ENCODE measurements around the gene B4GALT7.

The B4GALT7 gene

DNA sequence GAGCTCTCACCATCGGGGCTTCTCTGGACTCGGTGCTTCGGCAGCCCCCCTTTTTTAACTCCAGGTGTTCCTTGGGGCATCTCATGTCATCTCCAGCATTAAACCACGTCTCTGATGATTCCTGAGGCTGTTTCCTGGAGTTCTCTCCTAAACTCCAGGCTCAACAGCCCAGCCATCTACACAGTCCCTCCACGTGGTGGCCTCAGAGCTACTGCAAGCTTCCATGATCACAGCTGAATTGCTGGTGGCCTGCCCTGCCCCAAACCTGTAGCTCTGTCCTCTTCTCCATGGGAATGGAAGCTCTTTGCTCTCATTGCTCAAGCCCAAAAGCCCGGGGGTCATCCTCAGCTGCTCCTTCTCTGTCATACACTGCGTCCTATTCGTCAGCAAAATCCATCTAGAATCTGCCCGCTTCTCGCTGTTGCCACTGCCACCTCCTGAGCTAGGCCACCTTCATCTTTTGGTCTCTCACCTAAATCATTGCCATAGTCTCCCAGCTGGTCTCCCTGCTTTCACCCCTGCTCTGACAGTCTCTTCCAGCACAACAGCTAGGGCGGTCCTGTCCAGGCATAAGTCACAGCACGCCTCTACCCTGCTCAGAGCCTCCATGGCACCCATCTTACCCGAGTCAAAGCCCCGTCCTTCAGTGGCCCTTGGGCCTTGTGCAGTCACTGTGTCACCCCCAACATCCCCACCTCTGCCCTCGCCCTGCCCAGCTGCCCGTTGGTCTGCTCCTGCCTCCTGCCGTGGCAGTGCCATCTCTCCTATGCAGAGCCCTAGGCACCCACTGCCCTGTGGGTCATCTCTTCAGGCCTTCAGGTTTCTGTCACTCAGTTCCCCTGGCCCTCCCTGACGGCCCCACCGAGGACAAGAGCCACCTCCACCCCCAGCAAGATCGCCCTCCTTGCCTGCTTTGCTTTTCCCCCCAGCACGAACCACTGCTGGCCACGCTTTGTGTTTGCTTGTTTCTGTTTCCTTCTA is 6.4 kb downstream of the B4GALT7 start:
- Histone ChIP-seq H3K9me3 (ENCODE audit: control insufficient read depth, low read length) (no peaks in the 10 kb centered on the region), H3K9ac (ENCODE audit: low read length) (no peak overlapping the region), H3K4me3 (ENCODE audit: low read length) (no peak overlapping the region), H3K4me1 (ENCODE audit: control insufficient read depth, insufficient read depth, low read length) (peaks cover 28% of the 10 kb centered on the region), H3K27me3 (ENCODE audit: control insufficient read depth, insufficient read depth, low read length) (no peaks in the 10 kb centered on the region), H3K36me3 (ENCODE audit: control insufficient read depth, insufficient read depth, low read length) (no peaks in the 10 kb centered on the region)

DNA sequence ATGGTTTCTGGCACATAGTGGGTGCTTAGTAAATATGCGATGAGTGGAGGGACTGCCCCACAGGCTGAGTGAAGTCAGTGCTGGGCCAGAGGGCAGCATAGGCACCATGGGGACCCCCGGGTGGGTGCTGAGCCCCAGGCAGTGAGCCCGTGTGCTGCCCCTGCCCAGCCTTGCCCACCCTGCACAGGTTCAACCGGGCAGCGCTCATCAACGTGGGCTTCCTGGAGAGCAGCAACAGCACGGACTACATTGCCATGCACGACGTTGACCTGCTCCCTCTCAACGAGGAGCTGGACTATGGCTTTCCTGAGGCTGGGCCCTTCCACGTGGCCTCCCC is 7.2 kb downstream of the B4GALT7 start:
- peaks cover 23% of the 10 kb centered on the region for H3K4me1 ChIP-seq (ENCODE audit: control insufficient read depth, insufficient read depth, low read length)
- no peaks in the 10 kb centered on the region for H3K9me3 ChIP-seq (ENCODE audit: control insufficient read depth, low read length)
- no peak overlapping the region for H3K4me3 ChIP-seq (ENCODE audit: low read length)
- no peaks in the 10 kb centered on the region for H3K27me3 ChIP-seq (ENCODE audit: control insufficient read depth, insufficient read depth, low read length)
- H3K9ac ChIP-seq (ENCODE audit: low read length) = no peak overlapping the region
- H3K36me3 ChIP-seq (ENCODE audit: control insufficient read depth, insufficient read depth, low read length) = no peaks in the 10 kb centered on the region

DNA sequence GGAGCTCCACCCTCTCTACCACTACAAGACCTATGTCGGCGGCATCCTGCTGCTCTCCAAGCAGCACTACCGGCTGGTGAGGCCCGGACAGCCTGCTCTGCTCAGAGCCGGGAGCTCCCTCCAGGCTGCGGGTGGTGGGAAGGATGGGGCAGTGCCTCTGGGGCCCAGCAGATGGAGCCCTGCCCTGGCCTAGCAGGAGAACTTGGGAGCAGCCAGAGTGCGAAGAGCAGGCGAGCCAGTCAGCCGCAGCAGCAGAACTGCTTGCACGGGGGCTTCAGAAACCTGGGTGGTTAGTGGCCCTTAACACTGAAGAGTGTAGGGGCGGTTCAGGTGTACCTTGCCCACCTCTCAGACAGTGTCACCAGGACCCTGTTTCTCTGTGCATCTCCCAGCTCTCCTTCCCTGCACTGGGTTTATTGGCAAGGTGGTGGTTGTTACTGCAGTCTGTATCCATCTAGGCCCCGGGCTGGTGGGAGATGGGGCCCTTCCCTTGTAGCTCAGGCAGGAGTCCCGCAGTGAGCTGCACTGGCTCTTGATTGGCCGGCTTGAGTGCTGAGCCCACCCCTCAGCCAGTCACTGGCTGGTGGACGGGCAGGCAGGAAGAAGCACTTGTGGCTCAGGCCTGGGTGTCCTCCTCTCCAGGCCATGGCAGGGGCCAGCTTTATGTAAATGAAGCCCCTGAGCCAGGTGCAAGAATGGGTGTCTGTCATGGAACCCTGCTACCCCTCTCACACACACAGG is 7.7 kb downstream of the B4GALT7 start:
- no peaks in the 10 kb centered on the region for H3K9me3 ChIP-seq (ENCODE audit: control insufficient read depth, low read length)
- no peak overlapping the region for H3K9ac ChIP-seq (ENCODE audit: low read length)
- H3K27me3 ChIP-seq (ENCODE audit: control insufficient read depth, insufficient read depth, low read length) = no peaks in the 10 kb centered on the region
- H3K4me3 ChIP-seq (ENCODE audit: low read length) = no peak overlapping the region
- H3K36me3 ChIP-seq (ENCODE audit: control insufficient read depth, insufficient read depth, low read length) = no peaks in the 10 kb centered on the region
- peaks cover 23% of the 10 kb centered on the region for H3K4me1 ChIP-seq (ENCODE audit: control insufficient read depth, insufficient read depth, low read length)

DNA sequence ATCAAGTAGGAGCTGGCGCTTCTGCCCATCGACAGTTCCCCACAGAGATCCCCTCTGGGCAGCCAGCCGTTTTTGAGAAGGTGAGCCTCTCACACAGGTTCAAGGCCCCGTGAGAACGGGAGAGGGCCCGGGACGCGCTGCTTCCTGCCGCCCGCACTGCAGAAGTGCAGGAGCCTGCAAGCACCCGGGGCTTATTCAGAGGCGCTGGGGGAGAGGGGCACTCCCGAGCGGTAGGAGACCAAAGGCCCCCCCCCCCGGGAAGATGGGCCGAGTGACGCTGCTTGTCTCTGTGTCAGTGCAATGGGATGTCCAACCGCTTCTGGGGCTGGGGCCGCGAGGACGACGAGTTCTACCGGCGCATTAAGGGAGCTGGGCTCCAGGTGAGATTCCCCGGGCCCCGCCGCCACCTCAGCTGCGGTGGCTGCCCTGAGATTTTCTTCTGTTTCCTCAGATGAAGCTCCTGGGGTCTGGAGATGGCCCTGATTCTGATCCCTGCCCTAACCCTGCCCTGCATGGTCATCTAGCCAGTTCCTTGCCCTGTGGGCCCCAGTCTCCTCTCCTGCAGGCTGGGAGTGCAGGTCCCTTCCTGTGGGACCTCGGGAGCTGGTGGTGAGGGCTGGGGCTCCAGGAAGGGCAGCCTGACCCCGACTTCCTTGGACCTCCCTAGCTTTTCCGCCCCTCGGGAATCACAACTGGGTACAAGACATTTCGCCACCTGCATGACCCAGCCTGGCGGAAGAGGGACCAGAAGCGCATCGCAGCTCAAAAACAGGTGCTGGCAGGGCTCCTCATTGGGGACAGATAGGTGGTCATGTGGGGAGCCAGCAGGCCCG is 8.5 kb downstream of the B4GALT7 start:
- Histone ChIP-seq H3K27me3 (ENCODE audit: control insufficient read depth, insufficient read depth, low read length) (no peaks in the 10 kb centered on the region), H3K9ac (ENCODE audit: low read length) (no peak overlapping the region), H3K4me1 (ENCODE audit: control insufficient read depth, insufficient read depth, low read length) (peaks cover 23% of the 10 kb centered on the region), H3K36me3 (ENCODE audit: control insufficient read depth, insufficient read depth, low read length) (no peaks in the 10 kb centered on the region), H3K4me3 (ENCODE audit: low read length) (no peak overlapping the region), H3K9me3 (ENCODE audit: control insufficient read depth, low read length) (no peaks in the 10 kb centered on the region)

DNA sequence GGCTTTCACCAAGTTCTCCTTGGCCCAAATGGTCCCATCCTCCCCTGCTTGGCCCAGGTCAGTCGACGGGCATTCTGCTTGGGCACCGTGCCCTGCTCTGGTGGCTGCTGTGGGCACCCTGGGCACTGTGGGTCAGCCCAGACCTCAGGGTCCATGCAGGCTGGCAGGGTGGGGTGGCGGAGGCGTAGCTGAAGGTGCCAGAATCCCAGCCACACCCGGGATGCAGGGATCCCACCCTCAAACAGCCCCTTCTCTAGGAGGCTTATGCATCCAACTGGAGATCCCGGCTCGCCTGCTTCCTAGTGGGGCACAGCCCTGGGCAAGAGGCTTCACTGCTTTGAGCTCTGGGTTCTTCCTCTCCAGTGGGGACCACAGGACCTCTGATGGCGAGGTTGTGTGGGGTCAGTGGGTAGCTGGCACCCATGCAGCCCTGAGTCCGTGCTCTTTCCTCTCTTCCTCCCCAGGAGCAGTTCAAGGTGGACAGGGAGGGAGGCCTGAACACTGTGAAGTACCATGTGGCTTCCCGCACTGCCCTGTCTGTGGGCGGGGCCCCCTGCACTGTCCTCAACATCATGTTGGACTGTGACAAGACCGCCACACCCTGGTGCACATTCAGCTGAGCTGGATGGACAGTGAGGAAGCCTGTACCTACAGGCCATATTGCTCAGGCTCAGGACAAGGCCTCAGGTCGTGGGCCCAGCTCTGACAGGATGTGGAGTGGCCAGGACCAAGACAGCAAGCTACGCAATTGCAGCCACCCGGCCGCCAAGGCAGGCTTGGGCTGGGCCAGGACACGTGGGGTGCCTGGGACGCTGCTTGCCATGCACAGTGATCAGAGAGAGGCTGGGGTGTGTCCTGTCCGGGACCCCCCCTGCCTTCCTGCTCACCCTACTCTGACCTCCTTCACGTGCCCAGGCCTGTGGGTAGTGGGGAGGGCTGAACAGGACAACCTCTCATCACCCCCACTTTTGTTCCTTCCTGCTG is 9.4 kb downstream of the B4GALT7 start:
- Histone ChIP-seq H3K36me3 (ENCODE audit: control insufficient read depth, insufficient read depth, low read length) (no peaks in the 10 kb centered on the region), H3K4me1 (ENCODE audit: control insufficient read depth, insufficient read depth, low read length) (peaks cover 23% of the 10 kb centered on the region), H3K9ac (ENCODE audit: low read length) (no peak overlapping the region), H3K4me3 (ENCODE audit: low read length) (no peak overlapping the region), H3K27me3 (ENCODE audit: control insufficient read depth, insufficient read depth, low read length) (no peaks in the 10 kb centered on the region), H3K9me3 (ENCODE audit: control insufficient read depth, low read length) (no peaks in the 10 kb centered on the region)

DNA sequence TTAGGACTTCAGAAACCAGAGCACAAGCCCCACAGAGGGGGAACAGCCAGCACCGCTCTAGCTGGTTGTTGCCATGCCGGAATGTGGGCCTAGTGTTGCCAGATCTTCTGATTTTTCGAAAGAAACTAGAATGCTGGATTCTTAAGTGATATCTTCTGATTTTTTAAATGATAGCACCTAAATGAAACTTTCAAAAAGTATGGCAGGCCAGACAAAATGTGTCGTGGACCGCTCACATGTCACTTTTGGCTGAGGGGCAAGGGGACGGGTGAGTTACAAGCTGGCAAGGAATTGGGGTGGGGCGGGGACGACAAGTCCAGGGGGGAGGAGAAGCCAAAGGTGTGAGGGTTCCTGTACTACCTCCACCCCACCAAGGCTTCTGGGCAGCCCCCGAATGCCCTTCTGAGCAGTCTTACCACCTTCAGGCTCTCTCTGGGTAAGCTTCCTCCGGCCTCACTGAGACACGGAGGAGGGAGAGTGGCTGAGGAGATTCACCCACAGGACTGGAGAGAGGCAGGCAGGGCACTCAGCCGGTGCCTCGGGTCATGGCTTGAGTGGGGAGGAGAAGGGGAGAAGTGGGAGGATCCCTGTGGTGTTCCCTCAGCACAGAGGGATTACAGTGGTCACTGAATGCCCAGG is 10.3 kb downstream of the B4GALT7 start:
- no peaks in the 10 kb centered on the region for H3K27me3 ChIP-seq (ENCODE audit: control insufficient read depth, insufficient read depth, low read length)
- H3K9ac ChIP-seq (ENCODE audit: low read length) = no peak overlapping the region
- H3K4me1 ChIP-seq (ENCODE audit: control insufficient read depth, insufficient read depth, low read length) = peaks cover 15% of the 10 kb centered on the region
- no peaks in the 10 kb centered on the region for H3K36me3 ChIP-seq (ENCODE audit: control insufficient read depth, insufficient read depth, low read length)
- no peaks in the 10 kb centered on the region for H3K9me3 ChIP-seq (ENCODE audit: control insufficient read depth, low read length)
- H3K4me3 ChIP-seq (ENCODE audit: low read length) = no peak overlapping the region

DNA sequence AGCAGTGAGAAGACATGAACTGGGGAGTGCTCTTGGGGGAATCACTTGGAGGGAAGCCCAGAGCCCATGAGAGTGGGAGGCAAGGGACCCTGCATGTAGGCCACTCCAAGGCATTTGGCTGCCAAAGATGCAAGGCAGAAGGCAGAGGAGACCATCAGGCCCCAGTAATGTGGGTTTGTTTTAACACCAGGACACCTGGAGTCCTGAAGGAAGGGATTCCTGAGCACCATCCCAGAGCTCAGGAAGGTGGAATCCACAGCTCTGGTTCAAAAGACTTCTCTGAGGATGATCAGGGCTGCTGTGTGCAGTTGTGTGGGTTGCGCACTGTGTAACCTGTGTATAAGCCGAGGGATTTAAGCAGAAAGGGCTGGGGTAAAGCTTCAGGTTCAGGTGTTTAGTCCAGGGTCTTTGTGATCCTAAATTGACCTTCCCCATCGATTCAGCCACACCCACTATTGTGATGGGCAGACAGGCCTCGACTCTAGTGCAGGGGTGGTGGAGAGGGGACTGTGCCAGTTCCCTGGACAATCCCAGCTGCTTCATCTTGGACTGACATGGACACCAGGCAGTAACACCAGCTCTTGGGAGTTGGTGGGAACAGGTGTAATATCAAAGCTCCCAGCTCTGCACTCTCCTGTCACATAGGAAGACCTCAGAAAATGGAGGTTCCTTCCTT is 11.0 kb downstream of the B4GALT7 start:
- H3K4me3 ChIP-seq (ENCODE audit: low read length) = no peak overlapping the region

DNA sequence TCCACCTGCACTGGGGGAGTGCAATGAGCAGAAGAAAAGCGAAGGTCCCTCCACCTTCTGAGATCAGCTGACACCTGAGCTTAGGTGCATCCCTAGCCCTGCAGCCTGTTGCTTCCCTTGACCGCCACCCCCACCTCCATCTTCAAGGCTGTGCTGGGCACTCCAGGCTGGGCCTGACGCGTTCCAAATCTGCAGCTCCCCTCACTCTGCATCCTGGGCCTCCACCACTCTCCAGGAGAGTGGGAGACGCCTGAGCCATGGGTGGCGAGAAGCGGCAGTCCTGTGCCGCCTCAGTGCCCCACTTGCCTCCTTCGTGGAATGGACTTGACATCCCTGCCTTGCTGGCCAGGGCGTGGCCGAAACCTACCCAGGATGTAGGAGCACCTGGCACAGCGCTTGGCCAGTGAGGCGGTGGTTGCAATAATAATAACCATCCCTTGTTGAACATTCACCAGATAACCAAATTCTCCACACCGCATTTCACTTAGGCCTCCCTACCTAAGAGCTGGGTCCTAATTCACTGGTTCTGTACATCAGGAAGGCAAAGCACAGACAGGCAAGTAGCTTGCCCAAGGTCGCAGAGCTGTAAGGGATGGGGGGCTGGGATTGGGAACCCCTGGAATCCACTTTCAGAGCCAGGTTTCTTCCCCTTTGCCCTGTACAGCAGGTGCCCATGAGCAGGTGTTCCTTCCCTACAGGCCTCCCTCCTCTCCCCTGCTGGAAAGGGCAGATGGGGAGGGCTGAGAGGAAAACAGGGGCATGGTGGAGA is 11.7 kb downstream of the B4GALT7 start:
- Histone ChIP-seq H3K9ac (ENCODE audit: low read length) (no peak overlapping the region), H3K9me3 (ENCODE audit: control insufficient read depth, low read length) (no peaks in the 10 kb centered on the region), H3K36me3 (ENCODE audit: control insufficient read depth, insufficient read depth, low read length) (no peaks in the 10 kb centered on the region), H3K27me3 (ENCODE audit: control insufficient read depth, insufficient read depth, low read length) (no peaks in the 10 kb centered on the region), H3K4me1 (ENCODE audit: control insufficient read depth, insufficient read depth, low read length) (peaks cover 9% of the 10 kb centered on the region), H3K4me3 (ENCODE audit: low read length) (no peak overlapping the region)

More for the DNA sequence above, 11.0 kb downstream of the B4GALT7 start:
- H3K4me1 ChIP-seq (ENCODE audit: control insufficient read depth, insufficient read depth, low read length) = peaks cover 9% of the 10 kb centered on the region
- H3K9ac ChIP-seq (ENCODE audit: low read length) = no peak overlapping the region
- H3K36me3 ChIP-seq (ENCODE audit: control insufficient read depth, insufficient read depth, low read length) = no peaks in the 10 kb centered on the region
- no peaks in the 10 kb centered on the region for H3K9me3 ChIP-seq (ENCODE audit: control insufficient read depth, low read length)
- H3K27me3 ChIP-seq (ENCODE audit: control insufficient read depth, insufficient read depth, low read length) = no peaks in the 10 kb centered on the region

DNA sequence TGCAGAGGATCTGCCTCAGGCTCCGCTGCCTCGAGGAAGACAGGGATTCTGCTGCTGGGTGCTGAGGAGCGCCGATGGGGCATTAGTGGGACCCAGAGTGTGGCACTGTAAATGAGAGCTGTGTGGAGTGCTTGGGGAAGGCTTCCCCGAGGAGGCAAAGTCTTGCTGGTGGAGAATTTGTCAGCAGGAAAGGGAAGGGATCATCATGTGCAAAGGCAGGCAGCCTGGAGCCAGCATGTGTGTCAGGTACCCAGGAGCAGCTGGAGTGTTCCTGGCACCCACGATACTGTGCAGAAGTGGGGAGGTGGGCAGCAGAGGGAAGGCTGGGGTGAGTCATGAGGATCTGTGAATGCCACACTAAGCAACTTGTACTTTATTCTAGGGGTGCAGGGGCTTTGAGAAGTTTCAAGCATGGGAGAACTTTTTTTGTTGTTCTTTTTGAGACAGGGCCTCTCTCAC is 12.3 kb downstream of the B4GALT7 start:
- H3K27me3 ChIP-seq (ENCODE audit: control insufficient read depth, insufficient read depth, low read length) = no peaks in the 10 kb centered on the region
- H3K9me3 ChIP-seq (ENCODE audit: control insufficient read depth, low read length) = no peaks in the 10 kb centered on the region
- no peak overlapping the region for H3K9ac ChIP-seq (ENCODE audit: low read length)
- H3K4me1 ChIP-seq (ENCODE audit: control insufficient read depth, insufficient read depth, low read length) = peaks cover 6% of the 10 kb centered on the region
- no peaks in the 10 kb centered on the region for H3K36me3 ChIP-seq (ENCODE audit: control insufficient read depth, insufficient read depth, low read length)
- no peak overlapping the region for H3K4me3 ChIP-seq (ENCODE audit: low read length)

DNA sequence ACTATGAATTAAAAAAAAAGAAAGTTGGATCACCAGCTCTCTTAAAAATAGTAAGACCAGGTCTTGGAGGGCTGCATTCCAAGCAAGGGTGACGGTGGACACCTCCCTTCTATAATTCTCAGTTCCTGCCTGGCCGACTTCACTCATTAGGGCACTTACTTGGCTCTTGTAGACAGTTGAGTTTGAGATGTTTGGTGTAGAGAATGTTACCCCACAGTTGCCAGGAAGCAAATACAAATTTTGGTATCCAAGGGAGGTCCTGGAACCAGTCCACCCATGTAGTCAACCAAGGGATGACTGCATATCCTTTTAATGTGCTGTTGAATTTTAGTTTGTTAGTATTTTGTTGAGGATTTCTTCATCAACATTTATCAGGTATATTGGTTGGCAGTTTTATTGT is 20.6 kb downstream of the B4GALT7 start:
- Histone ChIP-seq H3K36me3 (ENCODE audit: control insufficient read depth, insufficient read depth, low read length) (no peaks in the 10 kb centered on the region), H3K9ac (ENCODE audit: low read length) (no peak overlapping the region), H3K9me3 (ENCODE audit: control insufficient read depth, low read length) (no peaks in the 10 kb centered on the region), H3K4me3 (ENCODE audit: low read length) (no peak overlapping the region), H3K27me3 (ENCODE audit: control insufficient read depth, insufficient read depth, low read length) (no peaks in the 10 kb centered on the region), H3K4me1 (ENCODE audit: control insufficient read depth, insufficient read depth, low read length) (no peaks in the 10 kb centered on the region)
